Stimulated activated CD8-positive, alpha-beta memory T cell treated with anti-CD3 and anti-CD28 coated beads, Interleukin-7, amount 100 ng/mL, for 1 hour (primary cell): ENCODE measurements around the gene TMEM139.
"Not testable (repeated sequence)": the region's sequence is repeated elsewhere in the genome, so short reads cannot be mapped to it uniquely, and the experiment has no call there.

Source experiments
- DNase-seq, 2 donors: peaks; one replicate each; pipeline ENCODE4 v3.0.0-alpha.2; 2020; ENCODE audit warnings: low read depth in 2 of 2

TMEM139 gene

DNA sequence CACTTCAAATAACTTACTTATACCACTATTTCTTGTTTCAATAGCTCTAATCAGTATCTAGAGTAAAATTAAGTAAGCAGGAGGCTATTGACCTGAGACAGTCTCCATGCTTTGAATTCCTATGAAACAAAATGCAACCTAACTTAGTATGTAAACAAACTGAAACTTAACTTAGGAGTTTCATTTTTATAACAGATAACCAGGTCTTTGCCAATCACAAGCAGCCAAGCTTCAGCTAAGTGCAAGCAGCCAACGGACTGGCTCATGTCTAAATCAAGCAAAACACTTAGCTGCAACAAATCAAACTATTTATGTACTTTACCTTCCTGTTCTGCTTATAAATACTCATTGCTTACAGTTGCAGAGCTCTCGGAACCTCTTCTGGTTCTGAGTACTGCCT is 25.9 kb upstream of the TMEM139 start:
- no peak for DNase-seq

DNA sequence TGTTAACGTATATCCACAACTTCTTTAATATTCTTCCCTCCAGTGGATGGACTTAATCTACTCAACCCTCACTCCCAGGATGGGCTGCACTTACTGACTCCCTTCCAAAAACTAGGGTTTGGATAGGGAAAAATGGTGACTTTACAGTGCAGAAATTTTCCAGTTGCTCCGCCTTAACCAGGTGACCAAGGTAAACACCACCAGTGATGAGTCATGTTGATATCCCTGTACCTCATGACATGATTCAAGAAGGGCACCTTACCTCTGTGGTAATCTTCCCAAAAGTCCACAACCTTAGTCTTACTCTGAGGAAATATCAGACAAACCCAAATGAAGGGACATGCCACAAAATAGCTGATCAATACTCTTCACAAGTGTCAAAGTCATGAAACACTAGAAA is 25.0 kb upstream of the TMEM139 start:
- DNase-seq: no peak

DNA sequence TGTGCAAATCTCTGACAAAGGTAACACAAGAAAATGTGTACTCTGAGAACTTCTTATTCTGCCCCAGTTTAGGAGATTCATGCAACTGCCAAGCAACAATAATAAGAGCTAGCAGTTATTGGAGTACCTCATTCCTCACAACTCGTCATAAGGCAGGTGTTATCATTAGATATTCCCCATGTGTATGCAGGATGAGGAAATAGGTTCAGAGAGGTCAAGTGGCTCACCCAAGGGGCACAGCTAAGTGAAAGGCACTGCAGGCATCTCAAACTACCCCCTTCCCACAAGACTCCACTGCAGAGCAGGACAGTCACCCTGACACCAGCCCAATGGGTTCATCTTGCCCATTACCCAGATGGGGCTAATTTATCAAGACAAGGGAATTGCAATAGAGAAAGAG is 22.9 kb upstream of the TMEM139 start:
- DNase-seq: no peak

DNA sequence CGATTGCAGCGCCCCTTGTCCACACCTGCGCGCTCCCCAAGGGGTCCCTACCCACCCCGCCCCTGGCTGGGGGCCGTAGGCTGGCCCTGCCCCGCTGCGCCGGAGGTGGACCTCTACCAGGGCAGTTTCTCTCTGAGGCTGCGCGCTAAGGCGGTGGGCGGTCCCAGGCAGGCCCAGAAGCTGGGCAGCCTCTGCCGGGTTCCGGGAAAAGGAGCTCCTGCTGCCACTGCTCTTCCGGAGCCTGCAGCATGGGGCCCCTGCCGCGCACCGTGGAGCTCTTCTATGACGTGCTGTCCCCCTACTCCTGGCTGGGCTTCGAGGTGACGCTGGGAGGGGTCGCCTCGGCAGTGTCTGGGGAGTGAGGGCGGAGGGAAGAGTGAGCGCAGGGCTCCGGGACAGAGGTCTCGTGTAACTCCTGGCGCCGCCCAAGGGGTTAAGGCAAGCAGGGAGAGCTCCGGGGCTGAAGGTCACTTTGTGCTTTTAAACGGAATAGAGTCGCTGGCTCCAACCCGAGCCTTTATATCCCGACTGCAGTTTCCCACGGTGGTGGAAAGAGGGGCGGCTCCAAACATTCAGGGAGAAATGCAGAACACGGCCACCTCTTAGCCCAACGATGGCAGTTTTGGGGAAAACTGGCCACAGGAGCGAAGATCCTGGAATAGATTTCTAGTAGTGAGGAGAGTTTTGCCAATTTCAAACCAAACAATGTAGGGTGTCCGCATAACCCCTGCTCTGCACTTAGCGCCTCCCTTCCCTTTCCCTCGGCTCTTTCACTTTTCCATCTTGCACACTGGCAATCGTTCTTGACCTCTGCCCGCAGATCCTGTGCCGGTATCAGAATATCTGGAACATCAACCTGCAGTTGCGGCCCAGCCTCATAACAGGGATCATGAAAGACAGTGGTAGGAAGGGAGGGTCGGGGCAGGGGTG is 21.2 kb upstream of the TMEM139 start, which contains the start of gene GSTK1:
GSTK1 (plus strand) TSS at position 176 of the 930 bp plus-strand sequence; CDS start at position 249, 73 bp downstream.
- peak; percentile 61 to 64 for DNase-seq

DNA sequence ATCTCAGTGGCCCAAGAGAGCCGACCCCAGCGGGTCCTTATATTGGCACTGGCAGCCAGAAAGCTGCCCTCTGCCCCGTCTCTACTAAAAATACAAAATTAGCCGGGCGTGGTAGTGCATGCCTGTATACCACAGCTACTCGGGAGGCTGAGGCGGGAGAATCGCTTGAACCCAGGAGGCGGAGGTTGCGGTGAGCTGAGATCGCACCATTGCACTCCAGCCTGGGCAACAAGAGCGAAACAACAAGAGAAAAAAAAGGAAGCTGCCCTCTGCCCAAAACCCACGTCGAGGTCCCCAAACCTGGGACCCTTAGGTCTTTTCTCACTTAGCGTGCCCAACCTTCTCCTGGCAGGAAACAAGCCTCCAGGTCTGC is 20.6 kb upstream of the TMEM139 start:
- not testable (repeated sequence) for DNase-seq

DNA sequence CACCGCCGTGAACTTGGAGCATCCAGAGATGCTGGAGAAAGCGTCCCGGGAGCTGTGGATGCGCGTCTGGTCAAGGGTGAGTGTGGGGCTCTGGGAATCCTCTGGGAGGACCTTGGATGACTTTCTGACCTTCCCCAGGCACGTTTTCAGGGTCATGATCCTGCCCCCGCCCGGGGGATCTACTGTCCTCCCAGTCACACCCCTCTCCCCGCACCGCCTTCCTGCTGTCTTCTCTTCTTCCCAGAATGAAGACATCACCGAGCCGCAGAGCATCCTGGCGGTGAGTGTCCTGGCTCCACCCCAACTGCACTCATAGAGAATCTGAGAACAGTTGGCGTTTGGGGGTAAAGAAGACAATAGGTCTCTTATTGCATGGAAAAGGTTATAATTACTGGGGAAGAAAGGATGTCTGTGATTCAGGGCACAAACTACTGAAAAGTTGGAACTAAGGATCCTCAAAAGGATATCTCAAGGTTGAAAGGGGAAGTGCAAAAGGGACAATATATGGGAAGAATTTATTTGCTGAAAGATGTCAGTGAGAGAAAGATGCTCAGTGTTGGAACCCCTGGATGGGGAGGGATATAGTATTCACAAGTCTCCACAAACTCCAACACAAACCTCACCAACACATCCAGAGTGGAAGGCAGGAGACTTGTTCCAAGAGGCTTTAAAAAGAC is 19.6 kb upstream of the TMEM139 start:
- no peak for DNase-seq

DNA sequence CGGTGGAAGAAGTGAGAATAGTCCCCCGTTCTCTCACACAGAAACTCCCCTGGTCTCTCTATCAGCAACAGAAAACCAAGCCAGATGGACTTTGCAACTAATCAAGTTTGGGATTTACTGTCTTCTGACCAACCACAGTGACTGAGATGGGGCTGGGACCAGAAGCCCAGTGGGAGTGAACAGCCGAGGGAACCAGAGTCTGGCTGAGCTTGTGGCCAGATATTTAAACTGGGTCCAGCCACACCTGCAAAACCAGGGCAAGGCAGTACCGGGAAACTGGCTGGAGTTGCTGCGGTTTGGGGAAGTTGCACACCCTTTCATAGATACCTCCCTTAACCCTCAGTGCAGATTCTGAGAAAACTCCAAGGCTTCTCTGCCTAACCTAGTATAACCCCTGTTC is 15.5 kb upstream of the TMEM139 start:
- no peak for DNase-seq

DNA sequence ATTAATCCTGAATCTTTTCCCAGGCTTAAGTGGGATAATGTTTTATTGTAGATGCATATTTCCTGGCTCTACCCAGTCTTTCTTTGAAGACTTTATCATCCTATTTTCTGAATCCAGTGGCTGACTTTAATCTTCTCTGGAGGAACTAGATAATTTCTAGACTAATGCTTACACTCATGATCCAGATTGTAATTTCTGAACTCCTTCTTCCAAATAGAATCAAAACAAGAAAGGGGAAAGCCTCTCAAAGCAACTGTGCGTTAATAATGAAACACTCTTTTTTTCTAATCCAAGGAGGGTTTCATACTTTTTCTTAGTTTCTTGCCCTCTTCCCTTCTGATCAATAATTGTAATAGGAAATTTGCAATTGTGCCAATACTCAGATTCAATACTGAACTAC is 13.5 kb upstream of the TMEM139 start:
- no peak for DNase-seq

DNA sequence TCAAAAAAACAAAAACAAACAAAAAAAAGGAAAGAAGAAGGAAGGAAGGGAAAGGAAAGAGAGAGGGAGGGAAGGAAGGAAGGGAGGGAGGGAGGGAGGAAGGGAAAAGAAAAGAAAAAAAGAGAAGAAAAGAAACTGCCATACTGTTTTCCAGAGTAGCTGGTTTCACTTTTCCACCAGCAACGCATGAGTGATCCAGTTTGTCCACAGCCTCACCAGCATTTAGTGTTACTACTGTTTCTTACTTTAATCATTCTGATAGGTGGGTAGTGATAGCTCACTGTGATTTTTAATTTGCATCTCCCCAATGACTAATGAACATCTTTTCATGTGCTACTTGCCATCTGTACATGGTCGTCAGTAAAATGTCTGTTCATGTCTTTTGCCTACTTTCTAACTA is 11.9 kb upstream of the TMEM139 start:
- no peak for DNase-seq

DNA sequence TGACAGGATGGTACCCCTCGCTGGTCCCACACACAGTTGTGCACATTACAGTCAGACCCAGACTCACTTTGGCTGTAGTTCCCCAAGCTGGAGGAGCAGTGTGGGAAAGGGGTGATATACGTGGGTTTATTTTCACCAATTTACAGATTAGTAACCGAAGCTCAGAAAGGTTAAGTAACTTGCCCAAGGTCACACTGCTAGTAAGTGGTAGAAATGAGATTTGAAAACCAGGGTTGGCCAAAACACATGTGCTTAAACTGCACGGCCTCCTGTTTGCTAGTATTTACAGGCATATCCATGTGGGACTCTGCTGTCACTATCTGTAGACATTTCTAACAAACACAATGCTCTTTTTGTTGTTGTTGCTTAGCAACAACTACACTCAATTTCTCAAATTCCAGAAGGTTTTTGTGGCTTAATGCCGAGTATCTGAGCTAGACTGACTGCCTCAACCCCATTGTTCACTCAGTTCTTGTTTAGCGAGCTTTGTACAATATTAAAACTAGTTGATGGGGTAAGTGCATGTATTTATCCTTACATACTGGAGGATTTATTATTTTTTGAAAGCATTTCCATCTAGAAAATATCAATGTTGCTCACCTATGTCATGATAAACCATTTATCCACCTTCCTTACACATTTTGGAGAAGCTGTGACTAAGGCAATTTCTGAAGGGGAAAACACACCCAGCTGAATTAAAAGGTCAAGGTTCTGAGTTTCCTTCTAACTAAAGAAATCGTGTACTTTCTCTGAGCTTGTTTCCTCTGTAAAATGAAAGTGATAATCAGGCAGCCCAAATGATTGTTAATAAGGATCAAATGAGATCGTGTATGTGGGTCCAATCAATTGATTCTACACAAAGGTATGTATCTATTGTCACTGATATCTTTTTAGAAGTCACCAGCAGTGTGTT is 5.3 kb upstream of the TMEM139 start:
- no peak for DNase-seq

DNA sequence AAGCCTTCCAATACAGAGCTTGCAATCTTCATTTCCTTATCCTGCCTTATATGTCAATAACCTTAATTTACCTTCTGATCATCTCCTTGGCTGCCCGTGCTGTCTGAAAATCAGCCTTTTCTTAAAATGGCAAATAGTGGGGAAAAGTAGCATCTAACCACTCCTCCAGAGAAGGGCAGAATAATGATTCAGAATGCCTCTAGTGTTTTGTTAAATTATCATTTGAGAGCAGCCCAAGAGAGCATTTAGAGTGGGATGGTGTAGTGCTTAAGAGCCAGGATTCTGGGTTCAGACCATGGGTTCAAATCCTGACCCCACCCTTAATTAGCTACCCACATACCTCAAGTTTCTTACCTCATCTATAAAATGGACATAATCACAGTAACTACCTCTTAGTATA is 4.6 kb upstream of the TMEM139 start:
- no peak for DNase-seq

DNA sequence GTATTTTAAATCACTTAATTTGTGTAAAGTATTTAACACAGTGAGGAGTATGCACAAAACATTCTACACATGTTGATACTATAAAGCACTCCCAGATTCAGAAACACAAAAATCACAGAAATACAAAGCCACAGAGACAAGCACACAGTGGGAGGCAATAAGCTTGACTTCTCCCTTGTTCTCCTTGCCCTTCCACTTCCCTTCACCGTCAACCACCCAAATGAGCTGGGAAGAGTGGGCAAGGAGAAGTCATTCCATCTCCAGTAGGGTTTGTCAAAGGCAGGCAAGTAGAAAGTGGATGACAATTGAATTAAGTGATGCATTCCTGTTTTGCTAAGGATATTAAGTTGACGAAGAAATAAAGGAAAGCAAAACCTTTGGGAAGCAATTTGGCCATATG is 4.2 kb upstream of the TMEM139 start:
- DNase-seq: no peak

DNA sequence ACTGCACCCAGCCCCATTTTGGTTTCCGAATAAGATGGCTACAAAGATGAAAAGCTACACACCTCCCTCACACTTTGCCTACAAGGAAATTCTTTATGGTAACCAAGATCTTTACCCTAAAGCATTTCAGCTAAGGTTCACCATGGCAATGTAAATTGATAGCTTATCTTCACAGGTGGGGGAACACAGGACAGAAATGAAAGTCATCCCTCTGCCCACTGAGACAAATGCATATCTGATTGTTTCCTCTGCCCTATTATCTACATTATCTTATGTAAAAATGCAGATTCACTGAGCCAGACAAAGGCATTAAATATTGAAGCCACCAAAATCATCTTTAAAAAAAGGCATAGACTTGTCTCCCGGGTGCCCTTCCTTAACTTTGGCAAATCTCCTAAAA is 3.2 kb upstream of the TMEM139 start:
- no peak for DNase-seq

DNA sequence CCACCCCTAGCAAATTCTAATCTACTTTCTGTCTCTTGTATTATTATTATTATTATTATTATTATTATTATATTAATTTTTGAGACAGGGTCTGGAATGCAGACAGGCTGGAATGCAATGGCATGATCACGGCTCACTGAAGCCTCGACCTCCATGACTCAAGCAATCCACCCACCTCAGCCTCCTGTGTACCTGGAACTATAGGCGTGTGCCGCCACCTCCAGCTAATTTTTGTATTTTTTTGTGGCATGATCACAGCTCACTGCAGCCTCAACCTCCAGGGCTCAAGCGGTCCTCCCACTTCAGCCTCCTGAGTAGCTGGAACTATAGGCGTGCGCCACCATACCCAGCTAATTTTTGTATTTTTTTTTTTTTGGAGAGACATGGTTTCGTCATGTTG is 2.6 kb upstream of the TMEM139 start:
- no peak for DNase-seq

DNA sequence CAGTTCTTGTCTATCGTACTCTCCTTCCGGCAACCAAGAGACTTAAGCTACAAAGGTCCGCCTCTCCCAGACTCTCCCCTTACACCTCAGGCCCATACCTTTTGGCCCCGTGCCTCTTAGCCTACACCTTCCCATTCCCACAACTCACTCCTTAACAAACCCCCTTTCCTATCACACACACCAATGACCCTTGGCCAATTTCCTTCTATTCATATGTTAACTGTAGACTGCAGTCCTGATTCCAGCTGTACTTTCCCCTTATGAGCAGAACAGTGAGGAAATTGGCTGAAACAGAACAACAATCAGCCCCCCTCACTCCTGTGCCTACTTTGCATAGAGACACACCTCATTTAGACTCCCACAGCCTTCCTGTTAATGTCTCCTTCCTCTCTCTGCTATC is 1.4 kb upstream of the TMEM139 start:
- no peak for DNase-seq

DNA sequence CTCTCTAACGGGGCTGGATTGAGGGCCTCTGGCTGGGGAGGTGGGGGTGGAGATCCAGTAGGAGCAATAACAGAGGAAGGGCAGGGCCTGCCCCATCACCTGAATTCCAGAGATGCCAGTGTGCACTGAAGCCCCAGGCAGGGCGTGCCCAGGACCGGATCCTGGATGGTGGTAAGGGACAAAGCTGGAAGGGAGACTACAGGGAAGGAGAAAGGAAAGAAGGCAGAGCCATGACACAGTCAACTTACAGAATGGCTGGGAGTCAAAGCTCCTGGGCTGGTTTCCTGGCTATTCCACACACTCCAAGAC is 666 bp downstream of the TMEM139 start:
- no peak for DNase-seq

DNA sequence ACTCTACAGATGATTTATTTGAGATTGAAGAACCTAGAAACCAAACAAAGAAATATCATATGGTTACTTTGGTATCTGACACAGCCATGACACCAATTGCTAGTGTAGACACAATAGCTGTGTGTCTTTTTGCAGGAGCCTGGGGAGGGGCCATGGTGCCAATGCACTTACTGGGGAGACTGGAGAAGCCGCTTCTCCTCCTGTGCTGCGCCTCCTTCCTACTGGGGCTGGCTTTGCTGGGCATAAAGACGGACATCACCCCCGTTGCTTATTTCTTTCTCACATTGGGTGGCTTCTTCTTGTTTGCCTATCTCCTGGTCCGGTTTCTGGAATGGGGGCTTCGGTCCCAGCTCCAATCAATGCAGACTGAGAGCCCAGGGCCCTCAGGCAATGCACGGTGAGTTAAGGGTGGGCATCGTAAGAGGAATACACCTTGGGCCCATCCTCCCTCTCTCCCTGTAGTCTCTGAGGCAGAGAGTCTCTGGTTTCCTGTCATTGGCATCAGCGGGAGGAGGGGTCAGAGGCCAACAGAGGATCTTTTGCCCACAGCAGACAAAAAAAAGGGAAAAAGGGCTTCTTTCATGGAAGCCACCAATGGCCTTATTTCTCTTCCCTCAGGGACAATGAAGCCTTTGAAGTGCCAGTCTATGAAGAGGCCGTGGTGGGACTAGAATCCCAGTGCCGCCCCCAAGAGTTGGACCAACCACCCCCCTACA is 1.2 kb downstream of the TMEM139 start:
- DNase-seq: no peak

DNA sequence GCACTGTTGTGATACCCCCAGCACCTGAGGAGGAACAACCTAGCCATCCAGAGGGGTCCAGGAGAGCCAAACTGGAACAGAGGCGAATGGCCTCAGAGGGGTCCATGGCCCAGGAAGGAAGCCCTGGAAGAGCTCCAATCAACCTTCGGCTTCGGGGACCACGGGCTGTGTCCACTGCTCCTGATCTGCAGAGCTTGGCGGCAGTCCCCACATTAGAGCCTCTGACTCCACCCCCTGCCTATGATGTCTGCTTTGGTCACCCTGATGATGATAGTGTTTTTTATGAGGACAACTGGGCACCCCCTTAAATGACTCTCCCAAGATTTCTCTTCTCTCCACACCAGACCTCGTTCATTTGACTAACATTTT is 1.7 kb downstream of the TMEM139 start:
- no peak for DNase-seq

DNA sequence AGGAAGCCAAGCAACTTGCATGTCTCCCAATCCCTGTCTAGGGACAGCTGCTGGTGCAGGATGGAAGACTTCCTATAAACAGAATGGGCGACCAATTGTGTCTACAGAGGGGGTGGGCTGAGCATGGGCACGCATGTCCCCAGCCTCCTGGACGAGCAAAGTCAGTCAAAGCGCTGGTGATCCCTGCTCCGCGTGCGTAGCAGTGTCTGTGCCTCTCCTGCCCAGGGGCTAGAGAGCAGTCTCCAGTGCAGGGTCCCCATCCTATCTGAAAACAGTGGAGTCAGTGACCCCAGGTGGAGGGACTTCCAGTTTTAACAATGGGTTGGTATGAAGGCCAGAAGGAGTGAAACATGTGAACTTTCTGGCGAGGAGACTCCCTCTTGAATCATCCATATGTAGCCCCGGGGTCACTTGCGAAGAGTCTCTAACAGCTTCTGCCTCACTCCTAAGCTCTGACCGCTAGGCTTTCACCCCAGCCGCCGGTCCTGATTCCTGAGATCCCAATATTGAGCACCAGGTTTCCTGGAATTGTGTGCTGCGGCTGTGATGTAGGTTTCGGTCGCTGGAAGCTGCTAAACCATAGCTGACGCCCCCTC is 2.7 kb downstream of the TMEM139 start:
- DNase-seq: no peak

DNA sequence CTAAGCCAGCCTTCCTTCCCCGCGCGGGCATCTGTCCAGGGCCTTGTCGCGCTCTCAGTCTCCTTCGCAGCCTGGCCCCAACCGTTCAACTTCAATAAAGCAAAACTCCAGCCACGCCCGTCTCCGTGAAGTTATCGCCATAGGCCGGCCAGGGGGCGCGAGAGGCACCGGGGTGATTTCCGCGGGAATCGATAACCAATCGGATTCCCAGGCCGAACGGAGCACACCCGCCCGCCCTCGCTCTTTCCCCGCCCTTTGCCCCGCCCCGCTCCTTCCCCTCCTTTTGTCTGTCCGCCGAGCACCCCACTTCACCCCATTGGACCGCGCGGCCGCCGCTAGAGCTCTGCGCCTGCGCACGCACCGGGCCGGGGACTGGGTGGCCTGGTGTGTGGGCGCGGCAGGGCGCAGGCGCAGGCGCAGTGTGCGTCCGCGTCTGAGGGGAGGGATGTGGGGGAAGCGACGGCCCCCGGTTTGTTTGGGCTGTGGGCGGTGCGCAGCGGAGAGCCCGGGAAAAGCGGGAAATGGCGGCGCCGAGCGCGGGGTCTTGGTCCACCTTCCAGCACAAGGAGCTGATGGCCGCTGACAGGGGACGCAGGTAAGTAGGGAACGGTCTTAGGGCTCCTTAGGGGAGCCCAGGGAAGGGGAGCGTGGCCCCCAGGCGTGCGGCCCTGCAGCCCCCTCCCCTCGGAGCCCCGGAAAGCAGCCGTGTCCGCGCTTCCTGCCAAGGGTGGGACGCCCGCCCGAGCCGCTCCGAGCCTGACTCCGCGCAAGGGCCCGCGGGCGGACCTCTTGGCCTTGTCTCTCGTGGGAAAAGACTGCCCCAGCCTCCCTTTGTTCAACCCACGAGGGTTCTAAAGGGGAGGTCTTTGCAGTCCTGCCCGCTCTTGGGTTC is 3.4 kb downstream of the TMEM139 start, which contains the start of gene CASP2:
CASP2 (plus strand) TSS at position 417 of the 892 bp plus-strand sequence; CDS start at position 522, 105 bp downstream.
- peak; percentile 96 to 97 for DNase-seq
